ENCODE measurements around the gene SPAG17.

GRCh38 chr1:117971777-117972176 is 213.3 kb downstream of the SPAG17 start:
- TF ChIP-seq CTCF (IDR thresholded peaks at IDR 0.05) (no peak), REST (IDR thresholded peaks at IDR 0.05; ENCODE audit: insufficient read depth in 1 of 2, low read depth in 2 of 2, low read length in 1 of 2) (no peak), POLR2AphosphoS5 (IDR thresholded peaks at IDR 0.05; ENCODE audit: low read depth, low read length) (no peak), TCF7L2 (IDR thresholded peaks at IDR 0.05; ENCODE audit: low read depth, low read length) (no peak)
